ENCODE results near the gene SLC7A6. TPM values are rescaled to one million over a fixed set of nuclear protein-coding genes. Genes with fewer than 3 reads are reported as not detected.

Gene SLC7A6
- polyA plus RNA-seq, 1 experiment: 27.4 TPM

- H3K27ac ChIP-seq (ENCODE audit: low read depth, low read length): no peak overlapping the region
- TF ChIP-seq, protein P1, sequence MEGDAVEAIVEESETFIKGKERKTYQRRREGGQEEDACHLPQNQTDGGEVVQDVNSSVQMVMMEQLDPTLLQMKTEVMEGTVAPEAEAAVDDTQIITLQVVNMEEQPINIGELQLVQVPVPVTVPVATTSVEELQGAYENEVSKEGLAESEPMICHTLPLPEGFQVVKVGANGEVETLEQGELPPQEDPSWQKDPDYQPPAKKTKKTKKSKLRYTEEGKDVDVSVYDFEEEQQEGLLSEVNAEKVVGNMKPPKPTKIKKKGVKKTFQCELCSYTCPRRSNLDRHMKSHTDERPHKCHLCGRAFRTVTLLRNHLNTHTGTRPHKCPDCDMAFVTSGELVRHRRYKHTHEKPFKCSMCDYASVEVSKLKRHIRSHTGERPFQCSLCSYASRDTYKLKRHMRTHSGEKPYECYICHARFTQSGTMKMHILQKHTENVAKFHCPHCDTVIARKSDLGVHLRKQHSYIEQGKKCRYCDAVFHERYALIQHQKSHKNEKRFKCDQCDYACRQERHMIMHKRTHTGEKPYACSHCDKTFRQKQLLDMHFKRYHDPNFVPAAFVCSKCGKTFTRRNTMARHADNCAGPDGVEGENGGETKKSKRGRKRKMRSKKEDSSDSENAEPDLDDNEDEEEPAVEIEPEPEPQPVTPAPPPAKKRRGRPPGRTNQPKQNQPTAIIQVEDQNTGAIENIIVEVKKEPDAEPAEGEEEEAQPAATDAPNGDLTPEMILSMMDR (IDR thresholded peaks at IDR 0.05; ENCODE audit: low read depth, low read length): no peak
- no peak overlapping the region for H3K4me3 ChIP-seq (ENCODE audit: low read depth, low read length)
- H3K9me3 ChIP-seq (ENCODE audit: control insufficient read depth, insufficient read depth, low read length): no peaks in the 10 kb centered on the region; the same call in 1 of the 2 replicates
- ChIA-PET POLR2A (interaction anchor here (0.6 kb wide), 1 partner anchor 773 kb away, joined by 4 read pairs; no protein-coding TSS in a partner anchor), CTCF (no interaction called here)
- no peaks in the 10 kb centered on the region for H3K27me3 ChIP-seq (ENCODE audit: control insufficient read depth, insufficient read depth, low read length)
- no peak for DNase-seq (ENCODE audit: low read depth, low spot score)
Observed at GRCh38 chr16:68349838-68350410, 85.6 kb downstream of the SLC7A6 start.

GRCh38 chr16:68350813-68351350, 86.6 kb downstream of the SLC7A6 start:
- Histone ChIP-seq H3K27ac (ENCODE audit: low read depth, low read length) (no peak overlapping the region), H3K4me3 (ENCODE audit: low read depth, low read length) (no peak overlapping the region), H3K9me3 (ENCODE audit: control insufficient read depth, insufficient read depth, low read length) (no peaks in the 10 kb centered on the region; the same call in 1 of the 2 replicates), H3K27me3 (ENCODE audit: control insufficient read depth, insufficient read depth, low read length) (no peaks in the 10 kb centered on the region)
- DNase-seq (ENCODE audit: low read depth, low spot score): no peak
- TF ChIP-seq, protein P1 (IDR thresholded peaks at IDR 0.05; ENCODE audit: low read depth, low read length): no peak
- POLR2A ChIA-PET: no interaction called here
- CTCF ChIA-PET: no interaction called here

Small RNA genes within 50 kb of the gene (small RNA-seq; reads per million reads assigned to genes)
- not detected for gene RNU4-30P (ENCODE audit: insufficient read length, low read depth)
- not detected for gene RNU6-1262P (ENCODE audit: insufficient read length, low read depth)

Other genes with a start within 250 kb of the SLC7A6 start
- not detected in 2 replicates for gene DPEP2NB, start 248.6 kb upstream of the SLC7A6 start, polyA plus RNA-seq (2011; rRNA removed)
- gene DDX28, start 241.3 kb upstream of the SLC7A6 start, polyA plus RNA-seq (2011; rRNA removed): 7.6 and 8.1 TPM in 2 replicates
- 13.7 and 14.1 TPM in 2 replicates for gene DUS2, start 241.2 kb upstream of the SLC7A6 start, polyA plus RNA-seq (2011; rRNA removed)
- gene NFATC3, start 179.2 kb upstream of the SLC7A6 start, polyA plus RNA-seq (2011; rRNA removed): 13.8 and 16.7 TPM in 2 replicates
- gene ESRP2, start 28.4 kb upstream of the SLC7A6 start, polyA plus RNA-seq (2011; rRNA removed): 0.01 and 0.14 TPM in 2 replicates
- 15.7 and 18.7 TPM in 2 replicates for gene PLA2G15, start 19.2 kb upstream of the SLC7A6 start, polyA plus RNA-seq (2011; rRNA removed)
- 8.5 and 10.9 TPM in 2 replicates for gene SLC7A6OS, start 46.4 kb downstream of the SLC7A6 start, polyA plus RNA-seq (2011; rRNA removed)
- 26.2 and 32.4 TPM in 2 replicates for gene PRMT7, start 46.5 kb downstream of the SLC7A6 start, polyA plus RNA-seq (2011; rRNA removed)
- 0.01 TPM in 1 of 2 replicates, not detected in the other for gene SMPD3, start 184.0 kb downstream of the SLC7A6 start, polyA plus RNA-seq (2011; rRNA removed)